Activated T-cell treated with anti-CD3 and anti-CD28 coated beads, Interleukin-2, amount 50 U/mL, for 1 hour (primary cell): ENCODE measurements around the gene SPEG.

ENCODE experiments used
- DNase-seq: peaks from one replicate; pipeline ENCODE4 v3.0.0-alpha.2; 2020

Gene SPEG

GRCh38 chr2:219465659-219466561, 31.3 kb downstream of the SPEG start:
- DNase-seq, result no peak

DNA sequence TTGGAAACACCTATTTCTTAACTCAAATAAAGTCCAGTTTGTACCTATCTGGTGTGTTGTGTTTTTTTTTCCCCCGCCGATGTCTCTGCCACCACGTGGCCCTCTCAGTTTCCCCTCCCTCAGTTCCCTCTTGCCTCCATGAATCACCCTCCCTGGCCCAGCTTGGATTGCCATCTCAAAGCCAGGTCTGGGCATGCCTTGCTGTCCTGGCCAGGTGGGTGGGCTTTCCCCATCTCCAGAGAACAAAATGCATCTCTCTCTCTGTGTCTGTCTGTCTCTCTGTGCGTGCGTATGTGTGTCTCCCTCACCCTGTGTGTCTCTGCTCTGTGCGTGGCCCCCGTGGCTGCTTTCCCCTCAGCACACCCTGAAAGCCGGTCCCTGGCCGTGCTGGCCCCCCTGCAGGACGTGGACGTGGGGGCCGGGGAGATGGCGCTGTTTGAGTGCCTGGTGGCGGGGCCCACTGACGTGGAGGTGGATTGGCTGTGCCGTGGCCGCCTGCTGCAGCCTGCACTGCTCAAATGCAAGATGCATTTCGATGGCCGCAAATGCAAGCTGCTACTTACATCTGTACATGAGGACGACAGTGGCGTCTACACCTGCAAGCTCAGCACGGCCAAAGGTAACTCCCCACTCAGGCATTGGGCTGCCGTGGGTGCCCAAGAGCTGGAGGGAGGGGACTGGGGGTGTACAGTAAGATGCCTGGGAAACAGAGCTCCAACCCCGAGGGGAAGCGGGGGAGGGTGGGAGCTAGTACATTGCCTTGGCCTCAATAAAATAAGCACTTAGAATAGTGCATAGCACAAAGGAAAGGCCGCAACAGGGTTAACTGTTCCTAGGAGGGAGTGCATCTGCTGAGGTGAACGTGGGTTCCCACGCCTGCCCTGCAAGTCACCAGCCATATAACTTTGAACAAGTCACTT, 32.4 kb downstream of the SPEG start:
- DNase-seq, result no peak

DNA sequence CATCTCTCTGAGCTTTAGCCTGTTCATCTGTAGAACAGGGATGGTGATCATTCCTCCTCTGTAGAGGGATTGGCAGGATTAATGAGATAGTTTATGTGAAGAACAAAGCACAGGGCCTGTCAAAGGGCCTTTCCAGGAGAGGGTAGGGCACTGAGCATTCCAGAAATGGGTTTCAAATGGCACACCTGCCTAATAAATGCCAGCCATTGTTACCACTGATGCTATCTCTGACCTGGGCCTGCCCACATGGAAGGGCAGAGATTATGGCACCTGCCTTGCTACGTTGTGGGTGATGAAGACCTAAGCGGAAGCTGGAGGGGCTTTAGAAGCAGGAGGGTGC, 33.1 kb downstream of the SPEG start:
- DNase-seq, result no peak

- DNase-seq, result no peak
Observed at GRCh38 chr2:219468410-219469185, 34.0 kb downstream of the SPEG start.

DNA sequence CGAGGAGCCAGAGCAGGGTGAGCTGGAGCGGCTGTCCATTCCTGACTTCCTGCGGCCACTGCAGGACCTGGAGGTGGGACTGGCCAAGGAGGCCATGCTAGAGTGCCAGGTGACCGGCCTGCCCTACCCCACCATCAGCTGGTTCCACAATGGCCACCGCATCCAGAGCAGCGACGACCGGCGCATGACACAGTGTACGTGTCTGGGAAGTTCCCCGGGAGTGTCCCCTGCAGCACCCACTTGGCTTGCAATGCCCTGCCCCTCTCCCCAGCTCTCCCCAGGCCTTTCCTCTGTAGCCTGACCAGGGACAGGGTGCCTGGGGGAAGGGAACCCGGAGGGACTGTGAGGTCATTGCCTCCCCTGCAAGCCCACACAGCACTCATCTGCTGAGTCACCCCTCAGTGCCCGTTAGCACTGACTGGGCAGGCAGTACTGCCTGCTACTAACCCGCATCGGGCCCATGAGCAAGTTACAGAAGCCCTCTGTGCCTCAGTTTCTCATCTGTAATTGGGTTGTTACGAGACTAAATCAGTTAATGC, 34.6 kb downstream of the SPEG start:
- DNase-seq, result no peak

DNA sequence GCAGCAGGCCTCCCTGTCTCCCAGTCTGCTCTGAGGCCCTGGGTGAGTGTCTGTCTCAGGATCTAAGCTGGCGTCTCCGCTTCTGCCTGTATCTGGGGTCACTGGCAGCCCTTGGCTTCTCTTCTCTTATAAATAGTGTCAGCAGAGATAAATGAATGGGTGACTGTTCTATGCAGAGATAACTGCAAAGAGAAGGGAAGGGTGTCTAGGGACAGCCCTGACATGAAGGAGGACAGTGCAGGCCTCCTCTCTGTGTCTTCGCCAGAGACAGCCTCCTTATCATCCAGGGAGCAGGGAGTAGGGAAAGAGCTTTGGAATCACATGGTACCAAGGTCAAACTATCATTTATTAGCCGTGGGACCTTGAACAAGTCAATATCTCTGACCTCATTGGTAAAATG, 35.8 kb downstream of the SPEG start:
- no peak for DNase-seq

DNA sequence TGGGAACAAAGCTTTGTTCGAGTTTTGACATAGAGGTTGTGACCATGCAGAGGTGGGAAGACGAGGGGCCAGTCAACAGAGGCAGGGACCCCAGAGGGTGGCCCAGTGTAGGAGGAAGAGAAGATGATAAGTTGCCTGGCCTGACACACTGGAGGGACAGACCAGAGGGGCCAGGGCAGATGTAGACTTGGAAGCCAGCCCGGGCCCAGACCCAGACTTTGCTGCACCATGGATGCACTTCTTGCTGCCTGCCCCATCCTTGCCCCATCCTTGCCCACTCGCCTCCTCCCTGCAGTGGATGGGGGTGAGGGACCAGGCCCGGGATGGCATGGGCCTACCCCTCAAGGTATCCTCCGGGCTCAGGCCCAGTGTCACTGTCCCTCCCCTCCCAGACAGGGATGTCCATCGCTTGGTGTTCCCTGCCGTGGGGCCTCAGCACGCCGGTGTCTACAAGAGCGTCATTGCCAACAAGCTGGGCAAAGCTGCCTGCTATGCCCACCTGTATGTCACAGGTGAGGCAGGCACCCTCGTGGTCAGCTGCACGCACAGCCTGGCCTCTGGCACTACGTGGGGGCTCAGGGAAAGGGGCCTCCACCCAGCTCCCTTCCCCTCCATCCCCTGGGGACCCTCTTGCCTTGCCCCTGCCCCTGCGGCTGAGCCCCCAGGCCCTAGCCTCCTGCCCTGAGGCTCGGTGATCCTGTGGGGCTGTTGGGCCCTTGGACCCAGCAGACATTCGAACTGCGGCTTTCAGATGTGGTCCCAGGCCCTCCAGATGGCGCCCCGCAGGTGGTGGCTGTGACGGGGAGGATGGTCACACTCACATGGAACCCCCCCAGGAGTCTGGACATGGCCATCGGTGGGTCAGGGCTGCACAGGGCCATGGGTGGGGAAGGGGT, 37.1 kb downstream of the SPEG start:
- no peak for DNase-seq

GRCh38 chr2:219472629-219473187, 38.1 kb downstream of the SPEG start:
- no peak for DNase-seq

DNA sequence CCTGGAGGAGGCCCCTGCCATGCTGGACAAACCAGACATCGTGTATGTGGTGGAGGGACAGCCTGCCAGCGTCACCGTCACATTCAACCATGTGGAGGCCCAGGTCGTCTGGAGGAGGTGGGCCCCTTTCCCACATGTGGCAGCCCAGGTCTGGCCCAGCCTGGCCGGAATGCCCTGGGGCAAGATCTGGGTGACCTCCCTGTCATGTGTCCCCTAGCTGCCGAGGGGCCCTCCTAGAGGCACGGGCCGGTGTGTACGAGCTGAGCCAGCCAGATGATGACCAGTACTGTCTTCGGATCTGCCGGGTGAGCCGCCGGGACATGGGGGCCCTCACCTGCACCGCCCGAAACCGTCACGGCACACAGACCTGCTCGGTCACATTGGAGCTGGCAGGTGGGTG, 38.9 kb downstream of the SPEG start:
- no peak for DNase-seq

GRCh38 chr2:219474285-219475060, 39.8 kb downstream of the SPEG start:
- DNase-seq, result no peak

DNA sequence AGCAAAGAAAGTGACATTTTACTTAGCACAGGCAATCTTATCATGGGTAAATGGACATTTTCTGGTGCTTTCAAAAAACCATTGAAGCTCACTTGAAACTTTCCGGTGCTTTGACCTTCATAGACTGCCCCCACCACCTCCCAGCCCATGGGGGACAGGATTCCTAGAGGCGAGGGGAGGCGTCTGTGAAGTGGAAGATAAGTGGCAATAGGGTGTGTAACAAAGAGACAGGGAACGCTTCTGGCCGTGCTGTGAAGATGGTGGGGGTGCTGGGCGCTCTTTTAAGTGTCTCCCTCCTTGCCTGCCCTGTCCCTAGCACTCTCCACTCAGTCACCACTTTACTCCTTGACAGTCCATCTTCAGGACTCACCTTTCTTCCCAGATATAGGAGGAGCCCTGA, 40.6 kb downstream of the SPEG start:
- DNase-seq, result no peak

DNA sequence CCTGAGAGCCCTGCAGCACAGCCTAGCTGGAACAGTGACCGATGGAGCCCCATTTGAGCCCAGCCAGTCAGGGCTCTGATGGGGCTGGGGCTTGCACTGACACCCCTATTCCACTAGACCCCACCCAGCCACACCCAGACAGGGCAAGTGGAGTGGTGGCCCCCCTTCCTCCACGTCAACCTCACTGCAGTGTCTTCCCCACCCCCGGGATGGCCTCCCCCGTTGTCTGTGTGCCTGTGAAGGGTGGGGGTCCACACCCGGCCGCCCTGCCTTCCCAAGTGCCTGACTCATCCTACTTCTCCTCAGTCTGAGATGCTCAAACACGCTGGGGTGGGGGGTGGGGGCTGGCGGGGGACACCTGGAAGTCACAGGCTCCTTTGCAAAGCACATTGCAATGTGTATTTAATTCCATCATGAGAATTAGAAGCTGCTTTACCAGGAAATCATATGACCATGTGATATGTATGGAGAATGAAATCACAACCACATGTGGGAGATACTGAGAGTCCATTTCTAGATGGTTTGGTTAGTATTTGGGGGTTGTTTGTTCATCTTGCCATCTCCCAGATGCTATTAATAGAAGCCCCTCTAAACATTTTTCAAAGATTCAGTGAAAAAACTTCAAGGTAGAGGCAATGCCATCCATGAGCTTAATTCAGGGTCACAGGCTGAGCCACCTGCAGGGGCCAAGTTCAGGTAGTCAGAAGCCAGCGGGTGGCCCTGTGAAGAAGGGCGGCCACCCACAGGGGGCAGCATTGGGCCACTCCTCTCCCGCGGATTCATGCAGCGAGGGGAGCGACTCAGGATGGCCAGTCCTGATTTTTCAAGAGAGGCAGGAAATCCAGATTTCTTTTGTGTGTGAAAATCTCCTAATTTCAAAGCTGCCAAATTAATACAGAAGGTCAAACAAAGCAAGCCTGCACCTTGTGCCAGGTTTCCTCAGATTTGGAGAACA, 41.3 kb downstream of the SPEG start:
- DNase-seq, result peak; percentile 66

- DNase-seq, result no peak
Observed at GRCh38 chr2:219476652-219477151, 42.1 kb downstream of the SPEG start.

DNA sequence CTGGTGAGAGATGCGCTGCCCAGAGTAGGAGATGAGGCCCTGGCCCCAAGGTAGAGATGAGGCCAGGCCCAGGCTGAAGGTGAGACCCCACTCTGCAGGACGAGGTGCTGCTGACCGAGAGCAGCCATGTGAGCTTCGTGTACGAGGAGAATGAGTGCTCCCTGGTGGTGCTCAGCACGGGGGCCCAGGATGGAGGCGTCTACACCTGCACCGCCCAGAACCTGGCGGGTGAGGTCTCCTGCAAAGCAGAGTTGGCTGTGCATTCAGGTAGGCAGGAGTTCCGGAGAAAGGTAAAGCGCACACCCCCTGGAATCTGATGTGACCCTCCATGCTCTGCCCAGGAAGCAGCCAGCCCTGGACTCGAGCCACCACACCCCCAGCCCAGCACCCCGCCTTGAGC, 42.5 kb downstream of the SPEG start:
- DNase-seq, result no peak

DNA sequence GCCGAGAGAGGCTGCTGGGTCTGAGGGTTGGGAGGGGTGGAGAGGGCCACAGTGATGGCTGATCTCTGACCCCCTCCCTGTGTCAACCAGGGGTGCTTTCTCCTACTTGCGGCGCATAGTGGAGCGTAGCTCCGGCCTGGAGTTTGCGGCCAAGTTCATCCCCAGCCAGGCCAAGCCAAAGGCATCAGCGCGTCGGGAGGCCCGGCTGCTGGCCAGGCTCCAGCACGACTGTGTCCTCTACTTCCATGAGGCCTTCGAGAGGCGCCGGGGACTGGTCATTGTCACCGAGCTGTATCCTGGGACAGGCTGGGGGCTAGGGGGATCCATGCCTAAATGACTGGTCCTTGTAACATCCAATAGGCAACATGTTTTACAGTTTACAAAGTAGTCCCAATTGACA, 43.2 kb downstream of the SPEG start:
- DNase-seq, result no peak

GRCh38 chr2:219478916-219479315, 44.3 kb downstream of the SPEG start:
- DNase-seq, result no peak

GRCh38 chr2:219480004-219480403, 45.4 kb downstream of the SPEG start:
- no peak for DNase-seq

GRCh38 chr2:219482674-219483405, 48.2 kb downstream of the SPEG start:
- DNase-seq, result no peak
